Kidney (tissue), 14 donors: Measurements from ENCODE around the gene TMEM74B. TPM values are rescaled to one million over a fixed set of nuclear protein-coding genes. Genes with fewer than 3 reads are reported as not detected.

Experiments used
- DNase-seq, 5 donors: peaks; one replicate each; pipeline ENCODE4 v3.0.0-alpha.2; 2013 to 2020
- FAIRE-seq: peaks from 2 replicates; lab custom pipeline; 2012; peaks lifted over from hg19 to GRCh38; lab: Jason Lieb, UNC
- H3K27ac ChIP-seq, 2 donors: one replicate each; pipeline ENCODE4 v1.7.0; 2013; ENCODE audit warnings: low read depth in 2 of 2, low read length in 2 of 2, inconsistent platforms in 1 of 2
- H3K27me3 ChIP-seq: one replicate; pipeline ENCODE4 v1.7.1; 2013; ENCODE audit warnings: low read length, inconsistent platforms; ENCODE audit not compliant: control insufficient read depth, insufficient read depth
- H3K36me3 ChIP-seq, 3 donors: one replicate each; pipeline versions ENCODE4 v1.7.0 to v1.7.1; 2013; ENCODE audit warnings: low read length in 3 of 3, control low read depth in 1 of 3, inconsistent platforms in 1 of 3; ENCODE audit not compliant: insufficient read depth in 3 of 3, control insufficient read depth in 2 of 3
- H3K4me1 ChIP-seq, 3 donors: one replicate each; pipeline versions ENCODE4 v1.7.0 to v1.7.1; 2013; ENCODE audit warnings: low read length in 3 of 3, inconsistent platforms in 1 of 3, low read depth in 1 of 3; ENCODE audit not compliant: control insufficient read depth in 2 of 3, insufficient read depth in 2 of 3
- H3K4me3 ChIP-seq, 3 donors: one replicate each; pipeline versions ENCODE4 v1.7.0 to v1.8.1; 2013; ENCODE audit warnings: low read length in 3 of 3, control low read depth in 1 of 3, inconsistent platforms in 1 of 3
- H3K9ac ChIP-seq, 3 donors: one replicate each; pipeline versions ENCODE4 v1.7.0 to v1.7.1; 2013; ENCODE audit warnings: low read length in 3 of 3, control low read depth in 1 of 3, inconsistent platforms in 1 of 3
- H3K9me3 ChIP-seq, 3 donors: one replicate each; pipeline versions ENCODE4 v1.7.0 to v1.7.1; 2013; ENCODE audit warnings: low read length in 3 of 3, control low read depth in 1 of 3, inconsistent platforms in 1 of 3; ENCODE audit not compliant: control insufficient read depth in 2 of 3, insufficient read depth in 1 of 3
- intact Hi-C: fragments of 100-400 bp; cut with DNase I; formaldehyde crosslinking; loops from one replicate; pipeline ENCODE4 v1.11.1; 2022
- polyA plus RNA-seq: library from polyadenylated mRNA; stranded (reverse); fragments of 350-450 nt; fragmentation: Illumina TruSeq; extraction: RNeasy Lipid Tissue Mini Kit (QIAGEN cat#74804); gene quantifications from one replicate; pipeline ENCODE4 v1.2.3, GENCODE V29; 2014; ENCODE audit warnings: low read depth, low replicate concordance; ENCODE audit not compliant: insufficient read depth
- total RNA-seq: library from RNA; stranded (reverse); fragmentation: NEBNext Ultra II Directional; extraction: Animal tissue kit (Norgen Biotek cat#: 25700); gene quantifications from one replicate; pipeline ENCODE4 v1.2.1, GENCODE V29; 2021
- TF ChIP-seq, protein P1 (sequence below): IDR thresholded peaks from 3 replicates; pipeline ENCODE4 v1.5.1; 2012; ENCODE audit warnings: mild to moderate bottlenecking, moderate library complexity, borderline replicate concordance; ENCODE audit not compliant: insufficient read depth; ENCODE audit errors: extremely low read depth
- donor health status: control.
- donor health status: control.
- donor health status: control.
- donor health status: control.
- donor health status: control.
- donor health status: DM: yes; HTN: yes; CAD: no.
- donor health status: Normal renal cell carcinoma (clear cell type).

Gene TMEM74B
- total and polyA plus RNA-seq, 2 donors from 2014 or later = 0.54 to 1.6 TPM

DNA sequence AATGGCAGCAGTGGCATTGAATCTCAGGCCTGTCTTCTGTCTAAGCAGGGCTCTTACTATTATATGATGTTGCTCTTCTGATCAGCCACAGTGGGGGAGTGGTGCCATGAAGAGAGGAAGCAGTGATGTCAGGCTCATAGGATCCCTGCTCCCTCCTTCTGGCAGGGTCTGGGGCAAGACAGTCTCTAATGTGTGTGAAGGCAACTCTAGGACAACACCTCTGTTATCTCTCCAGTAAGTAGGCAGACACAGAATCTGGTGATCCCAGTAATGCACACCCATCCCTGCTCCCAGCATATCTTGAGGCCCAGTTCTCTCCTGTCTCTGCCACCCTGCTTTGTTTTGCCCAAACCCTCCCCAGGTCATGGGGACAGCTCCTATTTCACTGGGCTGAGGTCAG, 27.2 kb upstream of the TMEM74B start:
- Histone ChIP-seq H3K4me1 (no peaks in the 10 kb centered on the region), H3K36me3 (no peaks in the 10 kb centered on the region), H3K27me3 (no peaks in the 10 kb centered on the region), H3K9me3 (no peaks in the 10 kb centered on the region), H3K9ac (no peak overlapping the region), H3K4me3 (no peak overlapping the region), H3K27ac (no peak overlapping the region)
- FAIRE-seq (no peak), DNase-seq (no peak)
- TF ChIP-seq, protein P1, sequence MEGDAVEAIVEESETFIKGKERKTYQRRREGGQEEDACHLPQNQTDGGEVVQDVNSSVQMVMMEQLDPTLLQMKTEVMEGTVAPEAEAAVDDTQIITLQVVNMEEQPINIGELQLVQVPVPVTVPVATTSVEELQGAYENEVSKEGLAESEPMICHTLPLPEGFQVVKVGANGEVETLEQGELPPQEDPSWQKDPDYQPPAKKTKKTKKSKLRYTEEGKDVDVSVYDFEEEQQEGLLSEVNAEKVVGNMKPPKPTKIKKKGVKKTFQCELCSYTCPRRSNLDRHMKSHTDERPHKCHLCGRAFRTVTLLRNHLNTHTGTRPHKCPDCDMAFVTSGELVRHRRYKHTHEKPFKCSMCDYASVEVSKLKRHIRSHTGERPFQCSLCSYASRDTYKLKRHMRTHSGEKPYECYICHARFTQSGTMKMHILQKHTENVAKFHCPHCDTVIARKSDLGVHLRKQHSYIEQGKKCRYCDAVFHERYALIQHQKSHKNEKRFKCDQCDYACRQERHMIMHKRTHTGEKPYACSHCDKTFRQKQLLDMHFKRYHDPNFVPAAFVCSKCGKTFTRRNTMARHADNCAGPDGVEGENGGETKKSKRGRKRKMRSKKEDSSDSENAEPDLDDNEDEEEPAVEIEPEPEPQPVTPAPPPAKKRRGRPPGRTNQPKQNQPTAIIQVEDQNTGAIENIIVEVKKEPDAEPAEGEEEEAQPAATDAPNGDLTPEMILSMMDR = no peak
- intact Hi-C loops = no loop called here

DNA sequence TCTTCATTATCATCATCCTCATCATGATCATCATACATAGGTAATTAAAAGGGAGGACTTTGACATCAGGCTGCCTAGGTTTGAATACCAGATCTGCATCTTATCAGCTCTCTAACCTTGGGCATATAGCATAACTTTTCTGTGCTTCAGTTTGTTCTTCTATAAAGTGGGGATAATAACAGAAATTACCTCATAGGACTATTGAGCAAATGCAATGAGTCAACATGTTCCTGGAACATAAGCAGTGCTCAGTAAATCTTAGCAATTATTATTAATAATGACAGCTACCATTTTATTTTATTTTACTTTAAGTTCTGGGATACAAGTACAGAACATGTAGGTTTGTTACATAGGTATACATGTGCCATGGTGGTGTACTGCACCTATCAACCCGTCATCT, 25.7 kb upstream of the TMEM74B start:
- intact Hi-C loops = no loop called here
- TF ChIP-seq, protein P1 = no peak
- FAIRE-seq = no peak

DNA sequence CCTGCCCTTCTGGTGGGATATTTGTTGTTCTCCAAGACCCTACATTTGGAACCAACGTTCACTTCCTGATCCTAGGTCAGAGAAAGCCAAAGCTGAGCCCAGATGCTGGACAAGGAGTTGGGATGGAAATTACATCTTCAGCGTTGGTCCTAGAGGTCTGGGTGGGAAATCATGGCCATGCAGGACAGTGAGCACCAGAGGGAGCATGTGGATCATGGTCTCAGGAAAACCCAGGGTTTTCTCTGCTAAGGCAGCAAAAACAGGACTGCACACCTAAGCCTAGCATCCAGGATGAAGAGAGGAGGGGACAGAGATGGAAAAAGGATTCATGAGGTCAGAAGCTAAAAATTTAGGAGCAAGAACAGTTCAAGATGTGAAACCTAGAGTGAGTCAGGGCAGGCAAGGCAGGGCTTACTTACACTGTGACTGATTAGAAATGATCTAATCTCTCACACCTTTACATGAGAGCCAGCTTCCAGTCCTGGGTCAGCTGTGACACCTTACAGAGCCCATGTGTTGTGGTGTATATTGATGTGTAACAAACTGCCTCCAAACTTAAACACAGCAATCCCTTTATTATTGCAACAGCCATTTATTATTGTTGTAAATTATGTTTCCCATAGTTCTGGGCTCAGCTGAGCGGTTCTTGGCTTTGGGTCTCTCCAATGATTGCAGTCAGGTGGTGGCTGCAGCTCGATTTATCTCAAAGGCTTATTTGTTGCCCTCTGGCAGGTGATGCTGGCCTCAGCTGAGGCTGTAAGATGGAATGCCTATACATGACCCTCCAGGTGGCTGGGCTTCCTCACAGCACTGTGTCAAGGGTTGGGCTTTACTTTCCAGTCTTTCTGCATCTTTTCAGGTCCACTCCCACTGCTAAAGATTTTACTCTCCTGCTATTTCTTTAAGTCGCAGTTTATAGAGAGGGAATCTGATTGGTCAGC, 24.9 kb upstream of the TMEM74B start:
- no peak for FAIRE-seq
- no peak overlapping the region for H3K27ac ChIP-seq
- H3K9me3 ChIP-seq = no peaks in the 10 kb centered on the region
- TF ChIP-seq, protein P1 = no peak
- no peaks in the 10 kb centered on the region for H3K36me3 ChIP-seq
- no peak for DNase-seq
- H3K4me1 ChIP-seq = no peaks in the 10 kb centered on the region
- no peak overlapping the region for H3K9ac ChIP-seq
- H3K27me3 ChIP-seq = no peaks in the 10 kb centered on the region
- intact Hi-C loops = no loop called here
- no peak overlapping the region for H3K4me3 ChIP-seq

More for the DNA sequence above, 25.7 kb upstream of the TMEM74B start:
- no peak overlapping the region for H3K4me3 ChIP-seq
- no peak overlapping the region for H3K27ac ChIP-seq
- no peaks in the 10 kb centered on the region for H3K27me3 ChIP-seq
- DNase-seq = no peak
- no peaks in the 10 kb centered on the region for H3K36me3 ChIP-seq
- H3K4me1 ChIP-seq = no peaks in the 10 kb centered on the region
- no peak overlapping the region for H3K9ac ChIP-seq
- no peaks in the 10 kb centered on the region for H3K9me3 ChIP-seq
